Heart left ventricle (tissue), 16 donors: ENCODE data around the gene AKAP8. TPM values are rescaled to one million over a fixed set of nuclear protein-coding genes. Genes with fewer than 3 reads are reported as not detected.

Experiments used
- ATAC-seq, 4 donors: fragments of 200-7000 bp; cut with Tn5 transposase; one replicate each; pipeline ENCODE4 v1.9.1; 2020 to 2022; ENCODE audit warnings: moderate library complexity in 4 of 4, mild to moderate bottlenecking in 3 of 4, moderate number of reproducible peaks in 1 of 4
- DNase-seq, 5 donors: peaks; one replicate each; pipeline ENCODE4 v3.0.0-alpha.2; 2020
- H3K27ac ChIP-seq, 12 donors: fragments of 200-600 bp; sonication (generic) in 4 of 12; one replicate each; pipeline versions ENCODE4 v1.5.0 to v1.8.0; 2016 to 2022; ENCODE audit warnings: mild to moderate bottlenecking in 2 of 12
- H3K27me3 ChIP-seq, 9 donors: fragments of 200-600 bp; sonication (generic) in 2 of 9; one replicate each; pipeline versions ENCODE4 v1.5.1 to v1.8.0; 2016 to 2022; ENCODE audit warnings: mild to moderate bottlenecking in 3 of 9
- H3K36me3 ChIP-seq, 9 donors: fragments of 200-600 bp; sonication (generic) in 2 of 9; one replicate each; pipeline versions ENCODE4 v1.5.0 to v1.8.0; 2018 to 2022; ENCODE audit warnings: mild to moderate bottlenecking in 2 of 9
- H3K4me1 ChIP-seq, 12 donors: fragments of 200-600 bp; sonication (generic) in 4 of 12; one replicate each; pipeline versions ENCODE4 v1.5.0 to v1.8.0; 2016 to 2022; ENCODE audit warnings: mild to moderate bottlenecking in 3 of 12
- H3K4me3 ChIP-seq, 12 donors: fragments of 200-600 bp; sonication (generic) in 4 of 12; one replicate each; pipeline versions ENCODE4 v1.5.0 to v1.8.0; 2017 to 2022; ENCODE audit warnings: mild to moderate bottlenecking in 9 of 12, moderate library complexity in 4 of 12
- H3K9me3 ChIP-seq, 12 donors: fragments of 200-600 bp; sonication (generic) in 4 of 12; one replicate each; pipeline versions ENCODE4 v1.5.0 to v1.8.0; 2016 to 2022; ENCODE audit warnings: mild to moderate bottlenecking in 1 of 12
- POLR2A ChIP-seq, 2 donors: fragments of 450-650 bp; IDR thresholded peaks; one replicate each; pipeline ENCODE4 v1.6.1; 2017; ENCODE audit warnings: antibody characterized with exemption in 2 of 2, mild to moderate bottlenecking in 2 of 2, moderate library complexity in 2 of 2
- whole genome bisulfite sequencing, 4 donors: extraction: QIAGEN DNeasy Blood & Tissue Kit in 2 of 4; methylation state at CpG; one replicate each; pipeline versions ENCODE4 v1.1.5 to v1.1.7; 2013 to 2018; 5-methylcytosine and 5-hydroxymethylcytosine counted together
- intact Hi-C, 10 donors: fragments of 100-400 bp; cut with DNase I; formaldehyde crosslinking; loops; one replicate each; pipeline versions ENCODE4 v1.11.1 to v1.14.2; 2022
- polyA plus RNA-seq, 2 donors: library from polyadenylated mRNA; stranded (reverse); fragments of 200-250 nt; gene quantifications; one replicate each; pipeline ENCODE4 v1.2.3, GENCODE V29; 2013
- total RNA-seq, 9 donors: library from RNA; depleted of rRNA in 2 of 9; stranded (reverse); fragments of >200 nt in 2 of 9; fragmentation: NEBNext Ultra II Directional in 3 of 9; extraction: Animal tissue kit (Norgen Biotek cat#: 25700) in 3 of 9; gene quantifications; one replicate each; pipeline versions ENCODE4 v1.1.0 to v1.2.4, GENCODE V29; 2016 to 2023
- TF ChIP-seq, protein P1 (sequence below), 12 donors: fragments of 200-600 bp; sonication (generic) in 4 of 12; IDR thresholded peaks; one replicate each; pipeline versions ENCODE4 v1.5.0 to v1.8.0; 2018 to 2022; ENCODE audit warnings: antibody characterized with exemption in 12 of 12, mild to moderate bottlenecking in 5 of 12
- donor health status: ischemic (EF 13 %, LVEDD 7.1; RV severe dilation, severe dysfunction).
- donor health status: healthy with polysubstance abuse.
- donor health status: DM: no; HTN: yes; CAD: no.
- donor health status: DM: no; HTN: no; CAD: no.
- donor health status: ischemic (EF 25% LVEDD 6.9; RV normal size, moderate dysfunction).
- donor health status: ischemic (EF 25% LVEDD 5.7; RV mildly dilated, moderate dysfunction).
- donor health status: healthy.
- donor health status: DM: yes; HTN: yes; CAD: no.
- donor health status: ischemic (EF 35%, LVEDD 5.7; RV mildly dilated, moderate dysfunction).
- donor health status: nonischemic (EF 11% LVEDD 7.7; RV severe dilation, severe dysfunction).
- donor health status: DM: yes; HTN: yes; CAD: no.
- donor health status: PGD.
- donor health status: ischemic (EF 29% LVEDD 5.4; RV normal size, mild dysfunction).
- donor health status: nonischemic (EF 23%, LVEDD 6.1; RV moderate dilation, normal function).

The AKAP8 gene
- total and polyA plus RNA-seq, 11 donors: 9.6 to 24.8 (median 18.8) TPM

DNA sequence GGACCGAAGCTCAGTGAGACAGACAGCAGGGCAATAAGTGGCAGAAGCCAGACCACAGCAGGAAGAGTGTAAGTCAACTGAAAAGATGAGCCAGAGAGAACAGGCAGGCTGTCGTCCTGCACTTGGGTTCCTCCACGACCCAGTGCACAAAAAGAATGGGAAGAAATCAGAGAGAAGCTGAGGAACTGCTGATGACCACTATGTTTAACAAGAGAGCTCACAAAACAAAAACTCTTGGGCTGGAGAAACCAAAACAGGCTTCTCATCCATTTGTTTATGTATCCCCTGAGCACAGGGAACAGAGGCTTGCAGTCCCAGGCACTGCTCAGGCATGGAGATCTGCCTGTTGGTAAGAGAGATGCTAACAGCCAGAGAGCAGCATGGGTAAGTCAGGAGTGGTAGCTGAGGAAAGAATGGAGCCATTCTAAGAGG is 25.2 kb upstream of the AKAP8 start:
- no peak for DNase-seq
- Histone ChIP-seq H3K4me3 (no peak overlapping the region), H3K27me3 (no peaks in the 10 kb centered on the region), H3K9me3 (no peaks in the 10 kb centered on the region), H3K4me1 (peaks cover 14 to 83% (median 59%) of the 10 kb centered on the region in 12 donors), H3K36me3 (peaks cover 0 to 77% (median 47%) of the 10 kb centered on the region in 9 donors), H3K27ac (peak overlapping the region; percentile 19 to 85 (median 72))
- no peak for ATAC-seq
- TF ChIP-seq, protein P1, sequence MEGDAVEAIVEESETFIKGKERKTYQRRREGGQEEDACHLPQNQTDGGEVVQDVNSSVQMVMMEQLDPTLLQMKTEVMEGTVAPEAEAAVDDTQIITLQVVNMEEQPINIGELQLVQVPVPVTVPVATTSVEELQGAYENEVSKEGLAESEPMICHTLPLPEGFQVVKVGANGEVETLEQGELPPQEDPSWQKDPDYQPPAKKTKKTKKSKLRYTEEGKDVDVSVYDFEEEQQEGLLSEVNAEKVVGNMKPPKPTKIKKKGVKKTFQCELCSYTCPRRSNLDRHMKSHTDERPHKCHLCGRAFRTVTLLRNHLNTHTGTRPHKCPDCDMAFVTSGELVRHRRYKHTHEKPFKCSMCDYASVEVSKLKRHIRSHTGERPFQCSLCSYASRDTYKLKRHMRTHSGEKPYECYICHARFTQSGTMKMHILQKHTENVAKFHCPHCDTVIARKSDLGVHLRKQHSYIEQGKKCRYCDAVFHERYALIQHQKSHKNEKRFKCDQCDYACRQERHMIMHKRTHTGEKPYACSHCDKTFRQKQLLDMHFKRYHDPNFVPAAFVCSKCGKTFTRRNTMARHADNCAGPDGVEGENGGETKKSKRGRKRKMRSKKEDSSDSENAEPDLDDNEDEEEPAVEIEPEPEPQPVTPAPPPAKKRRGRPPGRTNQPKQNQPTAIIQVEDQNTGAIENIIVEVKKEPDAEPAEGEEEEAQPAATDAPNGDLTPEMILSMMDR (IDR thresholded peaks at IDR 0.05): no peak
- TF ChIP-seq POLR2A (IDR thresholded peaks at IDR 0.05): no peak
- 28 to 43% (median 29%) methylated on average over 3 of the region's 3 CpGs for WGBS, 4 donors
- intact Hi-C loops: loop anchor here in 1 of 10 donors (1.0 kb wide), 1 partner anchor 25 kb away; the partner anchor contains the start of gene AKAP8

DNA sequence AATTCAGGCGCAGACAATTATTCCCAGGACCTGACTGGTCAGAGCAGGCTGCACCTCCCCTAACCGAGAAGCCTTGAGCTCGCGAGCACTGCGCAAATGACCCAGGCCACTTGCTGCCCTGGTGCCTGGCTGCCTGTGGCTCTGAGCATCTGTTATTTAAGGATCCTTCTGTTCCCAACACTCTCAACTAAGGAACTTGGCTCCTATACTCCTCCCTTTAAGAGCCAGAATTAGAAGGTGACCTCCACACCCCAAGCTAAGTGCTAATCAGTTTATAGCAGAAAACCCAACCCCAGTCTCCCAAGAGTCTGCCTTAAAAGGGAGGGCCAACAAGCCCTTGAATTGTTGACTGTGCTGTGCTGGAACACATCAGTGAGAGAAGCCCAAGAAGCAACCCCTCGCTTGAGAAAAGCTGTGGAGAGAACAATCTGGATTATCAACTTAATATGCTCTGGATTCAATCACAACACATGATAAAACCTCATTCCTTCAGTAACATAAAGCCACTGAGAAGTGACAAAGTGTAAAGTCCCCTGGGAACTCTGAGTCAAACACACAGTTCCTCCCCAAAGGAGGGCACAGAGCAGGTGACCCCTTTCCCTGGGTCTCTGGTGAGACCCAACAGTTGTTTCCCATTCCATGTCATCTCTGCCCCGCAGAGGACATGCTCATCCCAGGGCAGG is 24.7 kb upstream of the AKAP8 start:
- ATAC-seq: peak; percentile 38 to 71 (median 64)
- intact Hi-C loops: loop anchor here in 1 of 10 donors (1.0 kb wide), 1 partner anchor 25 kb away; the partner anchor contains the start of gene AKAP8

DNA sequence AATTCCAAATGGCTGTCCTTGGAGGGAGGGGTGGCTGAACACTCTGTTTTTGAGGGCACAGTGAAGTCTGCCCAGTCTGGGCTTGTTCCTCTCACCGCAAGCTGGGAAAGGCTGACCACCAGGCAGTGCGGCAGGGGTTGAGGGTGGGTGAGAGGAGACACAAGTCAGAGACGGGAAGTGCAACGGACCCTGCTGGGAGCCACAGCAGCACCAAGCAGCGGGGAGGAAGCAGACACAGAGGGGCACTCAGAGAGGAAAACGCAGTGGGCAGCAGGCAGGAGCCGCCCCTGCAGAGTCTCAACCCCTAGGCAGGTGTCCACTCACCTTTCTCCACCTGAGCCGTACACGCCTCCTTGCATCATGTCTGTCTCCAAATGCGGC is 23.6 kb upstream of the AKAP8 start:
- peaks cover 14 to 76% (median 54%) of the 10 kb centered on the region in 12 donors for H3K4me1 ChIP-seq

More for the DNA sequence above, 24.7 kb upstream of the AKAP8 start:
- DNase-seq: peak in 1 of 5 donors; percentile 66
- Histone ChIP-seq H3K27me3 (no peaks in the 10 kb centered on the region), H3K9me3 (no peaks in the 10 kb centered on the region), H3K36me3 (peaks cover 0 to 77% (median 47%) of the 10 kb centered on the region in 9 donors), H3K4me1 (peaks cover 14 to 78% (median 56%) of the 10 kb centered on the region in 12 donors), H3K27ac (peak overlapping the region; percentile 19 to 85 (median 72)), H3K4me3 (peak overlapping the region in 2 of 12 donors; percentile 16 to 24)
- TF ChIP-seq, protein P1 (IDR thresholded peaks at IDR 0.05): no peak
- TF ChIP-seq POLR2A (IDR thresholded peaks at IDR 0.05): no peak
- WGBS, 4 donors: 46 to 57% (median 50%) methylated on average over 7 of the region's 7 CpGs

More for the DNA sequence above, 23.6 kb upstream of the AKAP8 start:
- H3K27me3 ChIP-seq: no peaks in the 10 kb centered on the region
- intact Hi-C loops: no loop called here
- DNase-seq (no peak), ATAC-seq (no peak)
- H3K36me3 ChIP-seq: peaks cover 0 to 77% (median 48%) of the 10 kb centered on the region in 9 donors
- TF ChIP-seq POLR2A (IDR thresholded peaks at IDR 0.05): no peak
- TF ChIP-seq, protein P1 (IDR thresholded peaks at IDR 0.05): no peak
- H3K9me3 ChIP-seq: no peaks in the 10 kb centered on the region
- peak overlapping the region in 10 of 12 donors; percentile 53 to 85 (median 72) for H3K27ac ChIP-seq
- 75 to 84% (median 82%) methylated on average over 10 of the region's 10 CpGs for WGBS, 4 donors
- peak overlapping the region in 1 of 12 donors; percentile 24 for H3K4me3 ChIP-seq
